GM12872 (cell line): ENCODE data around the gene NCLN.

ENCODE experiments used
- CTCF ChIP-seq: IDR thresholded peaks from 3 replicates; pipeline ENCODE4 v1.5.1; 2011; ENCODE audit warnings: low read depth, mild to moderate bottlenecking, low read length, moderate library complexity; ENCODE audit not compliant: insufficient read depth

Gene NCLN

GRCh38 chr19:3151563-3152418 lies 33.9 kb upstream of the NCLN start:
- no peak for TF ChIP-seq CTCF

- TF ChIP-seq CTCF: no peak
These were observed 33.3 kb upstream of the NCLN start for GRCh38 chr19:3152419-3152780.

GRCh38 chr19:3153286-3154230 lies 32.2 kb upstream of the NCLN start:
- no peak for TF ChIP-seq CTCF

- TF ChIP-seq CTCF: no peak
These were observed 30.6 kb upstream of the NCLN start for GRCh38 chr19:3154957-3155736.

- no peak for TF ChIP-seq CTCF
These were observed 28.5 kb upstream of the NCLN start for GRCh38 chr19:3157096-3157845.

- TF ChIP-seq CTCF: no peak
These were observed 26.2 kb upstream of the NCLN start for GRCh38 chr19:3159565-3159964.
